ENCODE measurements around the gene ZNF780A.

DNA sequence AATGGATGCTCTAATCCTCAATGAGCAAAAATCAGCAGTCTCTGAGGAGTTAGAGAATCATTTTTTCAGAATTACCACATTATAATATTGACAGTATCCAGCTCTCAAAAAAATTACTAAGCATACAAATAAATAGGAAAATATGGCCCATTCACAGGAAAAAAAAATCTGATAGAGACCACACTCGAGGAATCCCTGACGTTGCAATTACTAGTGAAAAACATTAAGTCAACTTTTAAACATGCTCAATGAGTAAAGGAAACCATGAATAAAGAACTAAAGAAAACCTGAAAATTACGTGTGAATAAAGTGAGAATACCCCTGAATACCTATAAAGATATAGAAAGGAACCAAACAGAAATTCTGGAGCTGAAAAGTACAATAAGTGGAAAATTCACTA lies 38.7 kb upstream of the ZNF780A start:
- TF ChIP-seq, protein P1, sequence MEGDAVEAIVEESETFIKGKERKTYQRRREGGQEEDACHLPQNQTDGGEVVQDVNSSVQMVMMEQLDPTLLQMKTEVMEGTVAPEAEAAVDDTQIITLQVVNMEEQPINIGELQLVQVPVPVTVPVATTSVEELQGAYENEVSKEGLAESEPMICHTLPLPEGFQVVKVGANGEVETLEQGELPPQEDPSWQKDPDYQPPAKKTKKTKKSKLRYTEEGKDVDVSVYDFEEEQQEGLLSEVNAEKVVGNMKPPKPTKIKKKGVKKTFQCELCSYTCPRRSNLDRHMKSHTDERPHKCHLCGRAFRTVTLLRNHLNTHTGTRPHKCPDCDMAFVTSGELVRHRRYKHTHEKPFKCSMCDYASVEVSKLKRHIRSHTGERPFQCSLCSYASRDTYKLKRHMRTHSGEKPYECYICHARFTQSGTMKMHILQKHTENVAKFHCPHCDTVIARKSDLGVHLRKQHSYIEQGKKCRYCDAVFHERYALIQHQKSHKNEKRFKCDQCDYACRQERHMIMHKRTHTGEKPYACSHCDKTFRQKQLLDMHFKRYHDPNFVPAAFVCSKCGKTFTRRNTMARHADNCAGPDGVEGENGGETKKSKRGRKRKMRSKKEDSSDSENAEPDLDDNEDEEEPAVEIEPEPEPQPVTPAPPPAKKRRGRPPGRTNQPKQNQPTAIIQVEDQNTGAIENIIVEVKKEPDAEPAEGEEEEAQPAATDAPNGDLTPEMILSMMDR (IDR thresholded peaks at IDR 0.05), result no peak
- TF ChIP-seq RAD21 (conservative IDR thresholded peaks at IDR 0.05 in 1 of 2, IDR thresholded peaks at IDR 0.05 in 1 of 2) (no peak), POLR2A (IDR thresholded peaks at IDR 0.05; ENCODE audit: low read length) (no peak)

Measured in A549 (cell line).